COLO668 (cell line): Measurements from ENCODE around the gene DDAH1.
"Not testable (repeated sequence)": the region's sequence is repeated elsewhere in the genome, so short reads cannot be mapped to it uniquely, and the experiment has no call there.

Experiments used
- DNase-seq: peaks from one replicate; lab custom pipeline; 2025; ENCODE audit not compliant: unreplicated experiment; lab: John Stamatoyannopoulos, UW

The DDAH1 gene

DNA sequence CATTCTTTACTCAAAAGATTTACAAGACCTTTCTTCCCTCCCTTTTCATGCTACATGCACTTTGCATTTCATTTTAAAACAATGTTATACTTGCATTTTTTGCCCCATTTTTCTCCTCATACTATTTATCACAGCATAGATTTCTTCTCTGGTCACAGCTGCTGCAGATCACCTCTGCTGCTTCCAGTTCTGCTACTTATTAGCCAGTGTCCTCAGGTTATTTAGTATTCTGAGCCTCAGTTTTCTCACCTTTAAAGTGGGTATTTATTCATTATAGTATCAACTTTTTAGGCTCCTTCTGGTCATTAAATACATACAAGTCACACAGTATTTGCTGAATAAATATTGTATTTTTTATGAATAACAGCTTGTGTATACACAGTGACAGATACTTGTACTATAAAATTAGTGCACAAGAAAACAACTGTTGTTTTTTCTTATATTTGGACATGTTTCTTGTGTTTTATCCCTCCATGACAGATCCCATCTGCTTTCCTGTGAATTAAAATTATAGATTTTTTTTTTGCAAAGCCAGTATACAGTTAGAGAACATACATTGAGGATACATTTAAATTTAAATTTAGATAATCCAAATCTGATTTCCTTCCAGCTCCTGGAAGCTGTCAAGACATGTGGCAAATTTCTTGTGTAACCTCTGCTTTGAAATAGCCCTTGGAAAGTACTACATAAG lies 103.2 kb downstream of the DDAH1 start:
- DNase-seq = no peak

DNA sequence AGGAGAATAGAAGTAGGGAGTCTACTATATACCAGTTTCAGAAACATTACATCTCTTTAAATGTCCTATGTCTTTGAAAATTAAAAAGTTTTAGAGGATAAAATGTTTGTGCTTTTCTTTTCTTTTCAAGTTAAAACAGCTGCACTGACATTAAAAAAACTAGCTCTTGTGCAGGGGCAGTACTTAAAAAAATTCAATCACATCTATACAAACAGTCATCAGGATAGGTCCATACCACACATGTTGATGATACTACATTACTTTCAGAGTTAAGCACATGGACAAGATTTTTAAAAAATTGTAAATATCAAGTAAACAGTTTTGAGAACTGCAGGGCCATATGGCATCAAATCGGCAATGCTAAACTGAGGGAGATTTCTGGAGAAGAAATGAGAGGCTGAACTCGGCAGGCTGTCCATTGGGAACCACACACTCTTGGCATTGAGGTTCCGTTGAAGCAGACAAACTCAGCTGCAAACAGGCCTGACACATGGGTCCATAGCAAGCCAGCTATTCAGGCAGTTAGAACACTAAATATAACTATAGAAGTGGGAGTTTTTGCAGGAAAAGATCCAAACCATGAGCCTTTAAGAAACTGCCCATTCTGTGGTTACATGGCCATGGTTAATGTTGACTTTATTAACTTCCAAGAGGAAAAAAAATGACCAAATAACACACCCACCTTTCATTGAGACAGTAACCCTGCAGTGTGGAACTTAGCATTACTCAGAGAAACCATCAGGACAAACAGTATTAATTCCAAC lies 104.0 kb downstream of the DDAH1 start:
- no peak for DNase-seq

DNA sequence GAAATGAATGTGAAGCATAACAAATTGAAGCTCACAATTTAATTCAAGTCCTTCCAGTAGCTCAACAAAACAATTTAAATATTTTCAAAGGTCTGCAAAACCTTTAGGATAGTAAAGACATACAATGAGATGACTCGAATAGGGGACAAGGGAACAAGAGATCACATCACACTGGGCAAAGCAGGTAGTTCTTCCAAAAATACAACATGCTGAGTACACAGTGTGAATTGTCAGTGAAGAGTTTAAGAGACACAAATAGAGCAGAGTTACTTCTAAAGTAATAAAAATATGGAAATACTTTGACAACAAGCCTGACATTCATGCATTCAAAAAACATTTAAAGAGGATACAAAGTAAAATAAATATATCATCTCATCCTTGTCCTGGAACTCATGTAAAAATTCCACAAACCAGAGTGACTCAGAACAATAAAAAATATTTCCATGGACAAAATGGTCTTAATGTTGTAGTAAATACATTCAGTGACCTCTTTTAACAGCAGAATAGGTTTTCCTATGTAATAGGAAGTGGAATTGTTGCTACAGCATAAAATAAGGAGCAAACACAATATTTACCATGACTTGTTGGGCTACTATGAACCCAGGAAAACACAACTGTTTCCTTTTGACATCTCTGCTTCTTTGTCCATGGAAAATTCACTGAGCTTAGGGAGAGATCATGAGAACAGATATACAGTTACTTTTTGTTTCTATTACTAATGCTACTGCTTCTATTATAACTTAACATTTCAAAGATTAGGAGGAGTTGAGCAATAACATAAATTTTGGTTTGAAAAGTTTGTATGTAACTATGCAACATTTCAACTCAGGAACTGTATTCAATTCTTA lies 104.9 kb downstream of the DDAH1 start:
- no peak for DNase-seq

DNA sequence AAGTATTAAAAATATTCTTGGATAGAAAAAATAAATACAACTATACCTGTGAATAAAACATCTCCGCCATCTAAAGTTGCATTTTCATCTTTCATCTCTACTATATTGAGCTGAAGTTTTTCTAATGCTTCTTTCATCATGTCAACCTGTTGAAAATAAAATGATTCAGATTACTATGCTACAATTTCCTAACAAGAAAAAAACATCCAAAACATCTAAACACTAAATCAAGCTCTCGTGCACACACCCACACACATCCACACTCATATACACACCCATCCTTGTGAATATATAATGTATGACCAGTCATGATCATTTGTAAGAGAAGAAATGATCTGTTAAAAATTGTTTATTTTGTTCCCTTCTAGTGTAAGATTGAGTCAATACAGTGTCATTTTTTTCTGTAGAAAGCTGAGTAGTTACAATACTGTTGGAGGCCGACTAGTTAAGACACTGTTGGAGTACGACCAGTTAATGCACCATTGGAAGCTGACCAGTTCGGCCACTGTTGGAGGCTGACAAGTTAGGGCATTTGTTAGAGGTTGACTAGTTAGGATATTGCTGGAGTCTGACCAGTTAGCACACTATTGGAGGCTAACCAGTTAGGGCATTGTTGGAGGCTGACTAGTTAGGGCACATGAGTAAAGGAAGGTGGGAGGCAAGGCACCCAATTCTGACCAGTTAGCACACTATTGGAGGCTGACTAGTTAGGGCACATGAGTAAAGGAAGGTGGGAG lies 106.1 kb downstream of the DDAH1 start:
- no peak for DNase-seq

DNA sequence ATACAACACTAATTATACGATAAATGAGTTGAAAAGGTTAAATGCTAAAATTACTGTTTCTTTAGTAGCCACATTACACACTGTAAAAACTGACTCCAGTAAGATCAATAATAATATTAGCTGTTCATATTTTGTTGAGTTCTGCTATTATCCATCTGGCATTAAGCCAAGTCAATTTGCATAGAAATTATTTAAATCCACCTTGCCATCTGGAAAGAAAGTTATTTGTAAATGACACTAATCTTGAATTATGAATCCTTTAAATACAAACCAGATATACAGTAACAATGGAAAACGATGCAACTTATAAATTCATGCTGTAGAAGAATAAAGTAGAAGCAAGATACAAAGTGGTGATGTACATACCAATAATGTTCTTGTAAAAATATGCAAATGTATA lies 107.1 kb downstream of the DDAH1 start:
- DNase-seq = no peak

DNA sequence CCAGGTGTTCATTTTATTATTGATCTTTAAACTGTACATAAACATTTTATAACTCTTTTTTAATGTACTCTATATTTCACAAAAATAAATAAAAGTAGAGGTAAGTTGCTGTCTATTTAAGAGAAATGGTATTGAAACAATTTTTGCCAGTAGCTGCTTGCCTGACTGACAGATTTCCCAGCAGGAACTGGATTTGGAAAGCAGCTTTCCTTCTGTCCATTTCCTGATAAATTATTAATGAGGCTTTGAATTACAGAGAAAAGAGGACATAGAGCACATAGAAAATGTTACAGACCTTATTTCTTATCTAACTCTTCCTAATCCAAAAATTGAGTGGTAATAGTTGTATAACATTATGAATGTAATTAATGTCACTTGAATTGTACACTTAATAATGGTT lies 108.8 kb downstream of the DDAH1 start:
- DNase-seq = no peak

DNA sequence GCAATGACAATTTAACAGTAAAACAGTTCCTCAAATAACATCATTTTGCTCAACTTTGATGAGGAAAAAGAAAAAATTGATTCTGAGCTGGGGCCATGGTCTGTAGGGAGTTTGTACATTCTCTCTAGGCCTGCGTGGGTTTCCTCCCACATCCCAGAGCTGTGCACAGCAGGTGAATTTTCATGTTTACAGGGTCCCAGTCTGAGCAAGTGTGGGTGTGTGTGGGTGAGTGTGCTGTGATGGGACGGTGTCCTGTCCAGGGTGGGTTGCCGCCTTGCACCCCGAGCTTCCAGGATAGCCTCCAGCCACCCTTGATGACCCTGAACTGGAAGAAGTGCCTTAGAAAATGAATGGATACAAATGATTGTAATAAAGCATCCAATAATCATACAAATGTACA lies 112.9 kb downstream of the DDAH1 start:
- DNase-seq = no peak

DNA sequence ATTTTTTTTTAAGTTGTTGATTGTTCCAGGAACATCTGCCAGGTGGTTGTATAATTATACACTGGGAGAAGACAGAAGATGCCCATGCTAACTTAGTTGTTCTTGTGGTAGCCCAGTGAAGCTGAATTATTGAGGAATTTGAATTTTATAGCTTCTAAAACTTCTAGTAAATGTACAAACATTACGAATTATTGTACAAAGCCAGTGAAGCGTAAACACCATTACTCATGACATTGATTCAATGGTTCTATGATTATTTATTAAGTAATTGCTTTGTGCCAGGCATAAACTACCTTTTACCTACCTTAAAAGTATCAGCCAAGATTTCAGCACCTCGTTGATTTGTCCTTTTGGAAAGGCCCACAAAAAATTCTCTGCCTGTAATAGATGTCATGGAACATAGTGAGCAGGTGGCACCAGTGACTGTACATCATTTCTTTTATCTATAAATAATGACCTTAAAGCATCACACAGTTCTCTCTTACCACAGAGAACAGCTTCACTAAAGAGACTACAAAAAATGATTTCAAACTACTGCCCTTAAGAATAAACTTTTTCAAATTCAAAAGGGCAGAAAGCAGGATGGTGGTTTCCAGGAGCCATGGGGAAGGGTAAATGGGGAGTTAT lies 113.6 kb downstream of the DDAH1 start:
- DNase-seq = no peak

DNA sequence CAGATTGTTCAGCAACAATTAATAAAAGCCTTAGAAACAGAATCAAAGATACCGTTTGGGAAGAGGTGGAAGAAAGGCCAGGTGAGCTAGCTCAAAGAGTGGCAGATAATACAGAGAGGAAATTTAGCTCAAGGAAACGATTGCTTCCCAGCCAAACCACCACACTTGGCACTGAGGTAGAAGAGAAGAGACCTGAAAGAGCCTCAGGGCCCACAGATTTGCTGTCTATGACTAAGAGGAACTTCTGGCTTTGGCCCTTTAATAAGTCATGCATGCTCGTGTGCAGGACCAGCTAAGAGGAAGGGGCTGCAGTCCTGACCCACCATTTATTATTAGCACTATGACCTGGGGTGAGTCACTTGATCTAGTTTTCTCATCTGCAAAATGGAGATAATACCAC lies 115.7 kb downstream of the DDAH1 start:
- no peak for DNase-seq

DNA sequence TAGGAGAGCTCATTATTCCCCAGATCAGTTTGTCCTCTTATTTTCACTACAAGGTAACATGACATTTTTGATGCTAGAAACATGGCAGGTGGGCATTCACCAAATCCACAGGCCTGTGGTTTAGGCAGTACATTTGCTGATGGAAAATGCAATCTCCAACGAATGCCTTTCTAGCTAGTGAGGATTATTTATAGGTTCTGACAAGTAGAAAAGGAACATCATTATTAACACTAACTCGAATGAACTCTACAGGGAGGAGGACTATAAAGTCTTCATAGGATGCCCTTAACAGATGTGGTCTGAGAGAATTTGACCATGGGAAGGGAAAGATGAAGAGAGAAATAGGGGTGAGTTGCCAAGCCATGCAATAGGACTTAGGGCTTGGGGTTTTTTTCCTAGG lies 117.1 kb downstream of the DDAH1 start:
- no peak for DNase-seq

DNA sequence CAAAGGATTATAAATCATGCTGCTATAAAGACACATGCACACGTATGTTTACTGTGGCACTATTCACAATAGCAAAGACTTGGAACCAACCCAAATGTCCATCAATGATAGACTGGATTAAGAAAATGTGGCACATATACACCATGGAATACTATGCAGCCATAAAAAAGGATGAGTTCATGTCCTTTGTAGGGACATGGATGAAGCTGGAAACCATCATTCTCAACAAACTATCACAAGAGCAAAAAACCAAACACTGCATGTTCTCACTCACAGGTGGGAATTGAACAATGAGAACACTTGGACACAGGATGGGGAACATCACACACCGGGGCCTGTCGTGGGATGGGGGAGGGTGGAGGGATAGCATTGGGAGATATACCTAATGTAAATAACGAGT lies 117.7 kb downstream of the DDAH1 start:
- not testable (repeated sequence) for DNase-seq

DNA sequence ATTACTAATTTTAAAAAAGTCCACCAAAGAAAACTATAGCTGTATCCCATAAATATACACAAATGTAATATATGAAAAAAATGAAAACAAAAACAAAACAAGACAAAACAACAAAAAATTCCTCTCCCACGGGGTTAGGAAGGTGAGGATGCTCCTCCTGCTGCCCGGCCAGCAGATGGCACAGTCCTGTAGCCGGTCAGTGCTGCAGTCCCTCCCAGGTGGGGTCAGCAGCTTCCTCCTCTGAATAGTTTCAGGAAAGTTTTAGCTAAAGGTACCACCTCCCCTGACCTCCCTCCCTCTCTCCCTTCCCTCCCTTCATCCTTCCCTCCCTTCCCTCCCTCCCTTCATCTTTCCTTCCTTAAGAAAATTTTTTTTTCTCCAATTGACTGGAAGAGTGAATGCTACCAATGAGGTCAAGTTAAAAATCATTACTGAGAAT lies 120.7 kb downstream of the DDAH1 start:
- DNase-seq = peak; percentile 43

DNA sequence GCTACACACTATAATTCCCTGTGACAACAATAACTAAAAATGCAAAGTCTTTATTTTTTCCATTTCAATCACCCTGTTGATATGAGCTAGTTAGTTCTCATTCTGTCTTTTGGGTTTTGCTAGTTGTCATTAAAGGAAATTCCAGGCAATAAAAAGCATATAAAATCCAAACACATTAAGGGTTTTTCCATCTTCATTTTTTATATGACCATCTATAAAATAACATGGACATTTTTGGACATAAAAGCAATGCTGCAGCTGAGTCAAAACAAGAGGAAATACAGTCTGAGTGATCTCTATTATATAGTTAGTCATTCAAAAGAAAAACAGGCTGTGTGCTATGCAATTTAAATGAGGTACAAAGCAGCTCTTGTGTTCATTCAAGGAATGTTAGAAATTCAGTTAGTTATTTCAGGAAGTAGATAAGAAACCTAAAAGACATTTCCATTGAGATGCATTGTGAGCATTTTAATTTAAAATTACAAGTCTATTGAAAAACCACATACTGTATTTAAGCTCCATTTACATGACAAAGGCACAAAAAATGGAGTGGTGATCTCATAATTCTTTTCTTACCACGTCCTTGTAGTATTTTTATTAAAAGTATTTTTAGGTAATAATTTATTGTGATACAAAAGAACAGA lies 121.2 kb downstream of the DDAH1 start:
- no peak for DNase-seq

DNA sequence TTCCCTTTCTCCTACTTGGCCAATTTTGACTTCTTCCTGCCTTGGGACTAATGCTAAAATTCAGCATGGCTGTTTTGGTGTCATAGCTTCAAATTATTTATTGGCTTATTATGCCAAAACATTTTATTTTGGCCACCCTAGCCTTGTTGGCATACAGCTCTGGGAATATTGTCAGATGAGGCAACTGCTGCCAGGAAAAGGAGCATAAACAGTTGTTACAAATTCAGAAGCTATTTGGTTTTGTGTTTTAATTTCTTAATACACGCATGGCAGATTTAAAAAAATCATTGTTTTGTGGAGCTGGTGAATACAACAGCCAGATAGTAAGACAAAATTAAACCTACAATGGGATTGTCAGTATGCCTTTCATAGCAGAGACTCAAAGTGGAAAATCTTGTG lies 121.7 kb downstream of the DDAH1 start:
- no peak for DNase-seq

DNA sequence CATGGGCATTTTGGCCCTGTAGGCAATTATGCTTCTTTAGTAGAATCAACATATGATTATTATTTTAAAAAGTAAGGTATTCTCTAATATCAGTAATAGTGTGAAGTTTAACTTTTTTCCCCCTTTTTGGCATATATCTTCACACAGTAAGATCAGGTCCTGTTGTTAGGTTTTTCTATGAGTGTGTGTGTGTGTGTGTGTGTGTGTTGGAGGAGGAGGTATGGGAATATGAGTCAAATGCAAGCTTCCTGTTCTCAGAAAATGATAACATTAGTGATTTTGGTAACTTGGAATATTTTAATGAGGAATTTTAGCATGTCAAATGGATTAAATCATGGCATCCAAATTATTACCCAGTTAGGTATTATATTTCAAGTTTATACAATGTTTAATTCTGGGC lies 122.8 kb downstream of the DDAH1 start:
- DNase-seq = no peak

DNA sequence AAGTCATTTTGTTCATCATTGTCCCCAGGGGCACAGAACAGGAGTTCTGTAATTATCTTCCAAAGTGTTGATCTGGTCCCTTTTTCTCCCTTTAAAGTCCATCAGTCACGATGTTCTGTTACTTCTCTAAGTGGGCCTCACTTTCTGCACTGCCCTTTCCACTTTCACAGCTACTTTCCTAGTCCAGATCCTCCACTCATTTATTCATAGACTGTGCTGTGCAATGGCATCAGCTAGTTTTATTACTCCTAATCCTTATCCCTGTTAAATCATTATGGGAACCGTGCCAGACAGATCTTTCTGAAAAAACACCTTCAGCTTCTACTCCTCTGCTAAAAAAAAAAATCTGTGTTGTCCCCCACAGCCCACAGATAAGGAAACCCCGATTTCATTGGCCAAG lies 124.5 kb downstream of the DDAH1 start:
- DNase-seq = no peak

DNA sequence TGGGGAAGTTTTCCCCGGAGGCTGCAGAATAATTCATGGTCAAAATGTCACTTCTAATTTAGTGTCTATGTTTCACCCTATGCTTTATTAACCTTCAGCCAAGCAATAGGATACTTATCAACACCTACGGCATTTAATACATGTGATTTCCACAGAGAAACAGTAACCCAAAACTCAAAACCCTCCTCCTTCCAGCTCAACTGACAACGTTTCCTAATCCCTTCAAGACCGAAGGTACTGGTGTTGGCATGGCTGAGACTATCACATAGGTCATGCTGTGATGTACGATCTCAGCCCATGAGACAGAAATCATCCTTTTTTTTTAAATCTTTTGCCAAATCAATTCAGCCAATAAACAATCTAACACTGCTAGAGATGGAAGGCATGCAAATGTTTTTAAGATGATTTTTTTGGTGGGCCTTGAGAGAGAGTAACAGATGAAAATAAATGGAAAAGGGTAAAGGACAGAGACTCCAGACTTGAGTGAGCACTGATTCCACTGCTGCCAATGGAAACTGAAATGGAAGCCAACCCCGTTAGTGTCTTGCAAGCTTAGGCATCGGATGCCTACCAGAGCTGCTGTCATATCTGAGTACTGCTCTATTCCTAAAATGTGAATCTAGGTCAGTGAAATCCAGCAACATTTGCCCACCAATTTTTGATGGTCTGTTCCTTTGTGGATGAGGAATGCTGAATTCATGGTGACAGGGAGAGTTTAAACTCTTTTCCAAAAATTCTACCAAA lies 125.1 kb downstream of the DDAH1 start:
- no peak for DNase-seq

DNA sequence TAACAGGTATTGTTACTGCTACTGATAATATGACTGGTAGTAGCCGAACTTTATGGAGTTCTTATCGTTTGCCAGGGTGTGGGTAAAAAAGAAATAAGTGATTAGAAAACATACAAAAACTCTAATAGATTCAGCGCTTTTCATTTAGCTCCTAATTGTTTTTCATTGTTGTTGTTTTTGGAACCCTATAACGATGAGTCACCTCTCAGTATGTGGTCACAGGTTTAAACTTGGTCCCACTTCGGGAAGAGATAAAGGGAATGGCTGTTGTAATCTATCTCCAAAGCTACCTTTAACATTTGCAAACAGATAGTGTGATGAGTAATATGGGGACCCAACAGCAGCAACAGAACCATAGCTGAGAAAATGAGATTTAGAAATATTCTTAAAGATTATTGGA lies 125.9 kb downstream of the DDAH1 start:
- DNase-seq = no peak

DNA sequence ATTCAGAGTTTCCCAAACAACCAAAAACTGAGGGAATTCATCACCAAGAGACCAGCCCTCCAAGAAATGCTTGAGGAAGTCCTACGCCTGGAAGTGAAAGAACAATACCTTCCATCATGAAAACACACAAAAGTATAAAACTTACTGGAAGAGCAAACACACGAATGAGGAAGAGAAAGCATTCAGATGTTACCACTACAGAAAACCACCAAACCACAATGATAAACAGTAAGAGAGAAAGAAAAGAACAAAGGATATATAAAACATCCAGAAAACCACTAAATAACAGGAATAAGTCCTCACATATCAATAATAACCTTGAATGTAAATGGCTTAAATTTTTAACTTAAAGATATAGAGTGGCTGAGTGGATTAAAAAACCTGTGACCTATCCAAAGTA lies 130.0 kb downstream of the DDAH1 start:
- DNase-seq = no peak

DNA sequence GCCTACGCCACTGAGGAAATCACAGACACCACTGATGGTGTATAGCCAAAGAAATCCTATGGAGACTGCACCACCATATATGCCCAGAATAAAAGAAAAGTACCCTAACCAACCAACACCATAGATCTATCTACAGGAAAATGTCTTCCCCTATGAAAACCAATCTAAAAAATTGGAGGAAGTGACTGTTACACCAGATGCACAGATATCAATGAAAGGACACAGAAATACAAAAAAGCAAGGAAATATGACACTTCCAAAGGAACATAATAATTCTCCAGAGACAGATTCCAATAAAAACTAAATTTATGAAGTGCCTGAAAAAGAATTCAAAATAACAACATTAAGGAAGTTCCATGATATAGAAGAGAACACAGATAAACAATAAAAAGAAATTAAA lies 131.8 kb downstream of the DDAH1 start:
- no peak for DNase-seq
